ENCODE data around the gene GNPNAT1.

The GNPNAT1 gene

DNA sequence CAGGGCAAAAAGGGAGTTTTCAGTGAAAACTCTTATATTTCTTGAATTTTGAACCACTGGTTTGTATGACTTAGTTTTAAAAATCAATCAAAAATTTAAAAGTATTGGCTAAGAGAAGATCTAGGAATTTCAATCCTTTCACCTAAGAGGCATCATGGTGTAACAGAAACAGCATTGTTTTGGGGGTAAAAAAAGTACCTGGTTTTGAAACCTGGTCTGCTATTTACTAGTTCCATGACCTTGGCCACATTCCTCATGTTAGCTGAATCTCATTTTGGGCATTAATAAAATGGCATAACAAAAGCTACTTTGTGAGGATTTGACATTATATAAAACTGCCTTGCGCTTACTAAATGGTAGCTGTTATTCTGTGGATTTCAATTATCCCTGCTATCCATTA lies 16.7 kb upstream of the GNPNAT1 start:
- H3K36me3 ChIP-seq (ENCODE audit: control insufficient read depth, insufficient read depth, low read length): no peaks in the 10 kb centered on the region
- no peak overlapping the region for H3K9ac ChIP-seq (ENCODE audit: low read length)
- no peaks in the 10 kb centered on the region for H3K4me1 ChIP-seq (ENCODE audit: control insufficient read depth, insufficient read depth, low read length)
- H3K4me3 ChIP-seq (ENCODE audit: low read length): no peak overlapping the region
- no peak overlapping the region for H3K27ac ChIP-seq (ENCODE audit: low read depth, low read length)
- H3K27me3 ChIP-seq (ENCODE audit: control insufficient read depth, insufficient read depth, low read length): no peaks in the 10 kb centered on the region

DNA sequence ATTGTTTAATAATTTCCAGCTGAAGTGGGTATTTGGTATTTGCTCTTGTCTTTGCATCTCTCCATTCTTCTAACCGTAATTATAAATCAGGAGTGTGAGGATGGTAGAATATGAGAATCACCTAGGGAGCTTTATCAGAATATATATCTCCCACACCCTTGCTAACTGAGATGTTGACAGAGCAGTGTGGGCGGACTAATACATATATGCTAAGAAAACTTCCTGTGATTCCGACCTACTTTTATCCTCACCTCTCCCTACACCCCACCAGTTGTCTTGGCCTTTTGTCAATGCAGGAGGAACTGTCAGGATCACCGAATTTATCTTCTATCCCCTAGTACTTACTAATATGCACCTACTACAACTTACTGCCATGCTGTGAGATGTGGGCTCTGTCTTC lies 14.7 kb upstream of the GNPNAT1 start:
- no peak overlapping the region for H3K9ac ChIP-seq (ENCODE audit: low read length)
- H3K4me1 ChIP-seq (ENCODE audit: control insufficient read depth, insufficient read depth, low read length): no peaks in the 10 kb centered on the region
- H3K36me3 ChIP-seq (ENCODE audit: control insufficient read depth, insufficient read depth, low read length): no peaks in the 10 kb centered on the region
- no peaks in the 10 kb centered on the region for H3K27me3 ChIP-seq (ENCODE audit: control insufficient read depth, insufficient read depth, low read length)
- no peak overlapping the region for H3K27ac ChIP-seq (ENCODE audit: low read depth, low read length)
- H3K4me3 ChIP-seq (ENCODE audit: low read length): no peak overlapping the region

DNA sequence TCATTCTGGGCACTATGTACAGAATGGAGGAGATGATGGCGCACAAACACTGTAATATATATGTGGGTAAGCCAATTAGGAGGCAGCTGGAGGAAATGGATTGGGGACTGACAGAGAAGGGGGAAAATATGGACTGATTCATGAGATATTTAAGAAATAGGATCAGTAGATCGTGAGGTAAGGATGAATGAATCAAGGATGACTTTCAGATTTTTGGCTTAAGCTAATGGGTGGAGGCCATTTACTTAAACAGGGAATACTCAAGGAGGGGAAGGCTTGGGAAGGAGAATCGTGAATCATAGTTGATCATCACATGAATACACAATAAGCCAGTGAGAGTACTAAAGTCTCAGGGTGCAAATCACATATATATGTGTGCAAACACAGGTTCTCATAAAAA lies 11.2 kb upstream of the GNPNAT1 start:
- H3K27ac ChIP-seq (ENCODE audit: low read depth, low read length): no peak overlapping the region

DNA sequence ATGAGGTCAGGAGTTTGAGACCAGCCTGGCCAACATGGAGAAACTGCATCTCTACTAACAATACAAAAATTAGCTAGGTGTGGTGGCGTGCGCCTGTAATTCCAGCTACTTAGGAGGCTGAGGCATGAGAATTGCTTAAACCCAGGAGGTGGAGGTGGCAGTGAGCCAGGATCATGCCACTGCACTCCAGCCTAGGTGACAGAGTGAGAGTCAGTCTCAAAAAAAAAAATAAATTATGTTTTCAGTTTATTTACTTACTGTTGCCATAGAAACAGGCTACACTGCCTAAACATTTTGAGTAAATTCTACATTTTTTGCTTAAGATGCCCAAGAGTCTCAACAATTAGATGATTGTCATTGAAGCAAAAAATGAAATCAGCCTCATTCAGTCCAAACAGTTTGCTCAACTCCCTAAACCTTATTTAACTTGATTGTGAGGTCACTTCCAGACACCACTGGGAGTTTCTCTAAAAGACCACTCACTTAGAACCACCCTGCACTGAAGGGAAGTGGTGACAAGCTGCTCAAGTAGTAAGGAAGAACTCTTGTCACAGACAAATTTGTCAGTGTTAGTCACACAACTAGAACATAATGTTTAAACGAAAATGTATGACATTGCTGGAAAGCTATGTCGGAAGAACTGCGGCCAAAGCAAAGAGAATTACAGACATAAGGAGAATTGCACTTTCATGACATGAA lies 9.8 kb upstream of the GNPNAT1 start:
- no peaks in the 10 kb centered on the region for H3K4me1 ChIP-seq (ENCODE audit: control insufficient read depth, insufficient read depth, low read length)
- H3K36me3 ChIP-seq (ENCODE audit: control insufficient read depth, insufficient read depth, low read length): no peaks in the 10 kb centered on the region
- H3K9ac ChIP-seq (ENCODE audit: low read length): no peak overlapping the region
- peak overlapping the region; percentile 53 for H3K27ac ChIP-seq (ENCODE audit: low read depth, low read length)
- H3K27me3 ChIP-seq (ENCODE audit: control insufficient read depth, insufficient read depth, low read length): no peaks in the 10 kb centered on the region
- H3K4me3 ChIP-seq (ENCODE audit: low read length): no peak overlapping the region

More for the DNA sequence above, 11.2 kb upstream of the GNPNAT1 start:
- Histone ChIP-seq H3K9ac (ENCODE audit: low read length) (no peak overlapping the region), H3K4me1 (ENCODE audit: control insufficient read depth, insufficient read depth, low read length) (no peaks in the 10 kb centered on the region), H3K27me3 (ENCODE audit: control insufficient read depth, insufficient read depth, low read length) (no peaks in the 10 kb centered on the region), H3K4me3 (ENCODE audit: low read length) (no peak overlapping the region), H3K36me3 (ENCODE audit: control insufficient read depth, insufficient read depth, low read length) (no peaks in the 10 kb centered on the region)

DNA sequence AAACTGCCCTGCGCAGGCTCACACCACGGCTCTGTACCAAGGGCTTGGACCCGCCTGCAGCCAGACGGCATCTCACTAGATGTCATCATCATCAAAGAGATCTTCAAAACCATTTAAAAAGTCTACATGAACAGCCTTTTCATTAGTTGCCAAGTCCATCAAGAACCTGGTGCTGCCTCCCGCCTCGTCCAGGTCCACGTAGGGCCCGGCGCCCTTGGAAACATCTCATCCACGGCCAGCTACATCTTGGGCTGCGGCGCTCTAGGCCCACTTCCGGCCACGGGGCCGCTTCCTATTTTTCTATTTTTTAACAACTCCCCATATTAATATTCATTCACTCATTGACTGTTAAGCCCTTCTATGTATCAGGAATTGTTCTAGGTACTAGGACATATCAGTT lies 7.4 kb upstream of the GNPNAT1 start:
- H3K36me3 ChIP-seq (ENCODE audit: control insufficient read depth, insufficient read depth, low read length): no peaks in the 10 kb centered on the region
- no peak overlapping the region for H3K4me3 ChIP-seq (ENCODE audit: low read length)
- no peak overlapping the region for H3K27ac ChIP-seq (ENCODE audit: low read depth, low read length)
- H3K9ac ChIP-seq (ENCODE audit: low read length): no peak overlapping the region
- H3K4me1 ChIP-seq (ENCODE audit: control insufficient read depth, insufficient read depth, low read length): no peaks in the 10 kb centered on the region
- no peaks in the 10 kb centered on the region for H3K27me3 ChIP-seq (ENCODE audit: control insufficient read depth, insufficient read depth, low read length)

DNA sequence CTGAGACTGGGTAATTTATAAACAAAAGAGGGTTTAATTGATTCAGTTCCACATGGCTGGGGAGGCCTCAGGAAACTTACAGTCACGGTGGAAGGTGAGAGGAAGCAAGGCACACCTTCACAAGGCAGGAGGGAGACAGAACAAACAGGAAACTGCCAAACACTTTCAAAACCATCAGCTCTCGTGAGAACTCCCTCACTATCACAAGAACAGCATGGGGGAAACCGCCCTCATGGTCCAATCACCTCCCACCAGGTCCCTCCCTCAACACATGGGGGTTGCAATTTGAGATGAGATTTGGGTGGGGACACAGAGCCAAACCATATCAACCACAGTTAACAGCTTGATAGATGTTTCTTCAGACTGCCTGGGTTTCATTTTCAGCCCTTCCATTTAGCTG lies 6.2 kb upstream of the GNPNAT1 start:
- Histone ChIP-seq H3K4me1 (ENCODE audit: control insufficient read depth, insufficient read depth, low read length) (no peaks in the 10 kb centered on the region), H3K9ac (ENCODE audit: low read length) (no peak overlapping the region), H3K4me3 (ENCODE audit: low read length) (no peak overlapping the region), H3K36me3 (ENCODE audit: control insufficient read depth, insufficient read depth, low read length) (no peaks in the 10 kb centered on the region), H3K27me3 (ENCODE audit: control insufficient read depth, insufficient read depth, low read length) (no peaks in the 10 kb centered on the region), H3K27ac (ENCODE audit: low read depth, low read length) (no peak overlapping the region)

DNA sequence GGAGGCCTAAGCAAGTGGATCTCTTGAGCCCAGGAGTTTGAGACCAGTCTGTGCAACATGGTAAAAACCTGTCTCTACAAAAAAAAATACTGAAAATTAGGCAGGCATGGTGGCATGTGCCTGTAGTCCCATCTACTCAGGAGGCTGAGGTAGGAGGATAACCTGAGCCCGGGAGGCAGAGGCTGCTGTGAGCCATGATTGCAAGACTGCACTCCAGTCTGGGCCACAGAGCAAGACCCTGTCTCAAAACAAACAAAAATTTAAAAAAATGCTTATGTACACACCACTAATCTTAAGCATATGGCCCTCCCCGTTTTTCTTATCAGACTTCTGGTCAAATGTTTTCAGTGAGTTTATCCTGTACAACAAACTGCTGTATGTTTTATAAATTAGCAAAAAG lies 1.7 kb upstream of the GNPNAT1 start:
- Histone ChIP-seq H3K27me3 (ENCODE audit: control insufficient read depth, insufficient read depth, low read length) (no peaks in the 10 kb centered on the region), H3K4me3 (ENCODE audit: low read length) (no peak overlapping the region), H3K36me3 (ENCODE audit: control insufficient read depth, insufficient read depth, low read length) (no peaks in the 10 kb centered on the region), H3K27ac (ENCODE audit: low read depth, low read length) (no peak overlapping the region), H3K4me1 (ENCODE audit: control insufficient read depth, insufficient read depth, low read length) (peaks cover 4% of the 10 kb centered on the region), H3K9ac (ENCODE audit: low read length) (no peak overlapping the region)

DNA sequence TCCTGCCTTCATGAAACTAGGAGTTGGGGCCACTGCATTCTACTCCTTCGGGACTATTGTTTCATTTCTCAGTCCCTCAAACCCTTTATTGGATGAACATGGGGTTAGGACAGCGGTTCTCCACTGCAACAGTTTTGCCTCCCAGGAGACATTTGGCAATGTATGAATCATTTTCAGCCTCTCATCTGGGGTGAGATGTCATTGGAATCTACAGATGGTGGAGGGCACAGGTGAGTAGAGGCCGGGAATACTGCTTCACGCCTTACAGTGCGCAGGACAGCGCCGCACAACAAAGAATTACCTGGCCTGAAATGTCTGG lies 649 bp upstream of the GNPNAT1 start:
- H3K4me3 ChIP-seq (ENCODE audit: low read length): peak overlapping the region; percentile 71

DNA sequence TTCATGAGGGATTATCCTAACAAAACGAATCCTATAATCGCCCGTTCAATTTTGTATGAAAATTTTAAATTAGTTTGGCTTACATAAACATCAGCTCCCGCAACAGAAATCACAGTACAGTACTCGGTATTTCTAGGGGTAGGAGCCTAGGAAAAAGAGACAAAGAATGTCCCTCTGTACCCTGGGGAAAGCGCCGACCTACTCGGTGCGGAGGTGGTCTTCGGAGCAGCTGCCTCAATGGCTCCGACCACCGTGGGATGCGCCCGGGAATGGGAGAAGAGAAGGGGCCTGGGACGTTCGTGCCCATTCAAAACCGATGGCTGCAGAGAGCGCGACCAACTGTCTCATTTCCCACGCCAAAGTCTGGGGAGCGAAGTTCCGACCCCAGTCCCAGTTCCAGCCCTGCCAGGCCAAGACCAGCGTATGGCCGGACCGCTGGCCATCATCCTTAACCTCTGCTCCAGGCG lies 618 bp downstream of the GNPNAT1 start:
- H3K27ac ChIP-seq (ENCODE audit: low read depth, low read length): peak overlapping the region; percentile 82
- no peaks in the 10 kb centered on the region for H3K27me3 ChIP-seq (ENCODE audit: control insufficient read depth, insufficient read depth, low read length)
- H3K4me3 ChIP-seq (ENCODE audit: low read length): peak overlapping the region; percentile 66
- peaks cover 4% of the 10 kb centered on the region for H3K4me1 ChIP-seq (ENCODE audit: control insufficient read depth, insufficient read depth, low read length)
- peak overlapping the region; percentile 60 for H3K9ac ChIP-seq (ENCODE audit: low read length)
- no peaks in the 10 kb centered on the region for H3K36me3 ChIP-seq (ENCODE audit: control insufficient read depth, insufficient read depth, low read length)

More for the DNA sequence above, 649 bp upstream of the GNPNAT1 start:
- H3K9ac ChIP-seq (ENCODE audit: low read length): no peak overlapping the region
- peaks cover 4% of the 10 kb centered on the region for H3K4me1 ChIP-seq (ENCODE audit: control insufficient read depth, insufficient read depth, low read length)
- H3K27me3 ChIP-seq (ENCODE audit: control insufficient read depth, insufficient read depth, low read length): no peaks in the 10 kb centered on the region
- peak overlapping the region; percentile 79 for H3K27ac ChIP-seq (ENCODE audit: low read depth, low read length)
- no peaks in the 10 kb centered on the region for H3K36me3 ChIP-seq (ENCODE audit: control insufficient read depth, insufficient read depth, low read length)

DNA sequence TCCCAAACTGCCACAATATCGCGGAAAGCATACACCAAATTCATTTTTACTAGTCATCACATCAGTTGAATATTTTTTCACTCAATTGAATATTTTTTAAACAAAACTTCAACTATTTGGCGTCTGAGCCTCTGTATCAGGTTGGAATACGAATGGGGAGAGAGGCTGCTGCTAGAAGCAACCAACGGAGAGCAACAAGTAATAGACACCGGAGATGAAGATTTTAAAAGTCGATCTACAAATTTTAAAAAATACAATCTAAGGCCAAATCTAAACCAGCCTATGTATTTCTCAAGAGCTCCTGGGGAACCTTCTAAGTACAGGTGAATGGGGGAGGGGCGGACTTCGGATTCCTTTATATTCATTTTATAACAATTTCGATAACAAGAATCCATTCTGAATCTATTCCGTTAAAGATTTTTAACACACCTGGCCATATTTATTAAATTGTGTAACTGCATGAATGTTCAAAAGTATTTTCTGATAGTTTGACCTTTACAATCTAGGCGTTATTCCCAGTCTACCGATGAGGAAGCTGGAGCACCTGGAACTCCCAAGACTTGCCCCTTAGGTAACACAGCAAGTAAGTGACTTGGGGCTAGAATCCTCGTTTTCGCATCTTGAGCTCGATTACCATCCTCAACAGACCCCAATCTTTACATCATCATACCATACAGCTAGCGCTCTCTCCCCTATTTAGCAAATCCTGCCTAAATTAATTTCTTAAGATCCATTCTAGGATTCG lies 1.2 kb downstream of the GNPNAT1 start:
- peaks cover 4% of the 10 kb centered on the region for H3K4me1 ChIP-seq (ENCODE audit: control insufficient read depth, insufficient read depth, low read length)
- H3K27me3 ChIP-seq (ENCODE audit: control insufficient read depth, insufficient read depth, low read length): no peaks in the 10 kb centered on the region
- peak overlapping the region; percentile 66 for H3K4me3 ChIP-seq (ENCODE audit: low read length)
- peak overlapping the region; percentile 38 for H3K9ac ChIP-seq (ENCODE audit: low read length)
- no peak overlapping the region for H3K27ac ChIP-seq (ENCODE audit: low read depth, low read length)
- no peaks in the 10 kb centered on the region for H3K36me3 ChIP-seq (ENCODE audit: control insufficient read depth, insufficient read depth, low read length)

DNA sequence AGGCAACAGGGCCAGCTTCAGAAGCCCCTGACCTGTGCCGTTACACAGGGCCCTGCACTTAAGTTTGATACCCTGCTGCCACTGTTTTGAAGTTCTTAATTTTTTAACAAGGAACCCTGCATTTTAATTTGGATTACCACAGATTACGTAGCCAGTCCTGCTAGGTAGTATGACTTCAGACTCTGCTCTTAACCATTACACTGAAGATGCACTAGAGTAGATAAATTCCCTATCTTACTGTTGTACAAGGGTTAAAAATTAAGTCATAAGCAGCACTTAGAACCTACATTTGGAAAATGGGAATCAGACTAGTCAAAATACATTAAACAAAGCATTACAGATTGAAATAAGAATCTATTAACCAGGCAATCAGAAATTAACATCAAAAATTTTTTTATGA lies 2.3 kb downstream of the GNPNAT1 start:
- H3K27me3 ChIP-seq (ENCODE audit: control insufficient read depth, insufficient read depth, low read length): no peaks in the 10 kb centered on the region
- no peak overlapping the region for H3K27ac ChIP-seq (ENCODE audit: low read depth, low read length)
- no peaks in the 10 kb centered on the region for H3K36me3 ChIP-seq (ENCODE audit: control insufficient read depth, insufficient read depth, low read length)
- peaks cover 4% of the 10 kb centered on the region for H3K4me1 ChIP-seq (ENCODE audit: control insufficient read depth, insufficient read depth, low read length)
- no peak overlapping the region for H3K4me3 ChIP-seq (ENCODE audit: low read length)
- no peak overlapping the region for H3K9ac ChIP-seq (ENCODE audit: low read length)

DNA sequence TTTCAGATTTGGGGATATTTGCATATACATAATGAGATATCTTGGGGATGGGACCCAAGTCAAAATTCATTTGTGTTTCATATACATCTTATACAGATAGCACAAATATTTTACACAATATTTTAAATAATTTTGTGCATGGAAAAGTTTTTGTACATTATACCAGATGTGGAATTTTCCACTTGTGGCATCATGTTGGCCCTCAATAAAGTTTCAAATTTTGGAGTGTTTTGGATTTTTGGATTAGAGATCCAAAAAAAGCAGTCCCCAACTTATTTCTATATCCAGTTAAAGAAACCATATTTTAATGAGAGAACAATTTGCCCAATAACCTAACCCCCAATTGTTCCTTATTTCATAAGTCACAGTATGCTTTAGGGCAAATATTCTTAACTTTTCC lies 4.5 kb downstream of the GNPNAT1 start:
- H3K27ac ChIP-seq (ENCODE audit: low read depth, low read length): no peak overlapping the region
- H3K27me3 ChIP-seq (ENCODE audit: control insufficient read depth, insufficient read depth, low read length): no peaks in the 10 kb centered on the region
- H3K36me3 ChIP-seq (ENCODE audit: control insufficient read depth, insufficient read depth, low read length): no peaks in the 10 kb centered on the region

DNA sequence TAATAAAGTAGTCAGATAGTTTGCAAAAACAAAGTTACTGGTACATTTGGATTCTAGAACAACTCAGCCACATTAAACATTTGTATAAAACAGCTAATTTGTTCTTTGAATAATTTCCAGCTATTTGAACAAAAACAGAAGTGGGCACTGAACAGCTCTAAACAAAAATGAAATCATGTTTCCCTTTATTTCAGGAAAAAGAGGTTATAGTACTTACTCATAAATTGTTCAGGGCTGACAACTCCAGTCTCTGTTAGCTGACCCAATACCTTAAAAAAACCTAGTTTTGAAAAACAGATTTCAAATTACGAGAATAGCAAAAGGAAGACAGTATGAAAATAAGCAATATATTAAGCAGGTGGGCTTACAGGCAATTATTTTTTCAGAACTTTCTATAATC lies 8.2 kb downstream of the GNPNAT1 start:
- no peak overlapping the region for H3K27ac ChIP-seq (ENCODE audit: low read depth, low read length)
- no peaks in the 10 kb centered on the region for H3K4me1 ChIP-seq (ENCODE audit: control insufficient read depth, insufficient read depth, low read length)
- no peaks in the 10 kb centered on the region for H3K27me3 ChIP-seq (ENCODE audit: control insufficient read depth, insufficient read depth, low read length)
- no peaks in the 10 kb centered on the region for H3K36me3 ChIP-seq (ENCODE audit: control insufficient read depth, insufficient read depth, low read length)
- H3K4me3 ChIP-seq (ENCODE audit: low read length): no peak overlapping the region
- no peak overlapping the region for H3K9ac ChIP-seq (ENCODE audit: low read length)

More for the DNA sequence above, 4.5 kb downstream of the GNPNAT1 start:
- Histone ChIP-seq H3K4me3 (ENCODE audit: low read length) (no peak overlapping the region), H3K4me1 (ENCODE audit: control insufficient read depth, insufficient read depth, low read length) (peaks cover 4% of the 10 kb centered on the region), H3K9ac (ENCODE audit: low read length) (no peak overlapping the region)

All from rectal smooth muscle tissue (tissue), 1 donor.